Measurements from ENCODE around the gene LDLRAD1. TPM values are rescaled to one million over a fixed set of nuclear protein-coding genes. Genes with fewer than 3 reads are reported as not detected.

The LDLRAD1 gene
- total RNA-seq, 2 donors from 2014 or later: 0.55 to 3.3 TPM

DNA sequence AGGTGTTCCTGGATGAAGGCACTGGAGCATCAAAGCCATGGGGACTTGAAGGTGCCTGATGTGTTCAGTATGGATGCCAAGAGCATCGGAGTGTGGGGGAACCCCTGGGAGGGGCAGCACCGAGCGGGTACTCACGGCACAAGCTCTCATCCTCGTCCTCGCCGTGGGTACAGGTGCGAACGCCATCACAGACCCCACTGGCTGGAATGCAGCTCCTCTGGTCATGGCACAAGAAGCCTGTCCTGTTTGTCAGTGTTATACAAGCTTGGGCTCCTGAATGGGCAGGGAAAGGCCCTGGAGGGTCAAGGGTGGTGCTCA is 6.0 kb downstream of the LDLRAD1 start:
- no peaks in the 10 kb centered on the region for H3K9me3 ChIP-seq
- H3K27me3 ChIP-seq (replicated peaks; ENCODE audit: insufficient read depth): no peaks in the 10 kb centered on the region
- TF ChIP-seq POLR2AphosphoS5 (IDR thresholded peaks at IDR 0.05) (no peak), POLR2A (IDR thresholded peaks at IDR 0.05) (no peak)
- TF ChIP-seq, protein P1, sequence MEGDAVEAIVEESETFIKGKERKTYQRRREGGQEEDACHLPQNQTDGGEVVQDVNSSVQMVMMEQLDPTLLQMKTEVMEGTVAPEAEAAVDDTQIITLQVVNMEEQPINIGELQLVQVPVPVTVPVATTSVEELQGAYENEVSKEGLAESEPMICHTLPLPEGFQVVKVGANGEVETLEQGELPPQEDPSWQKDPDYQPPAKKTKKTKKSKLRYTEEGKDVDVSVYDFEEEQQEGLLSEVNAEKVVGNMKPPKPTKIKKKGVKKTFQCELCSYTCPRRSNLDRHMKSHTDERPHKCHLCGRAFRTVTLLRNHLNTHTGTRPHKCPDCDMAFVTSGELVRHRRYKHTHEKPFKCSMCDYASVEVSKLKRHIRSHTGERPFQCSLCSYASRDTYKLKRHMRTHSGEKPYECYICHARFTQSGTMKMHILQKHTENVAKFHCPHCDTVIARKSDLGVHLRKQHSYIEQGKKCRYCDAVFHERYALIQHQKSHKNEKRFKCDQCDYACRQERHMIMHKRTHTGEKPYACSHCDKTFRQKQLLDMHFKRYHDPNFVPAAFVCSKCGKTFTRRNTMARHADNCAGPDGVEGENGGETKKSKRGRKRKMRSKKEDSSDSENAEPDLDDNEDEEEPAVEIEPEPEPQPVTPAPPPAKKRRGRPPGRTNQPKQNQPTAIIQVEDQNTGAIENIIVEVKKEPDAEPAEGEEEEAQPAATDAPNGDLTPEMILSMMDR (IDR thresholded peaks at IDR 0.05): no peak
- peaks cover 7% of the 10 kb centered on the region for H3K4me1 ChIP-seq (replicated peaks)
- intact Hi-C loops (cut with DNase I): no loop called here
- no peaks in the 10 kb centered on the region for H3K36me3 ChIP-seq
- 86% methylated on average over 9 of the region's 9 CpGs for WGBS
- H3K27ac ChIP-seq: no peak overlapping the region
- no peak overlapping the region for H3K4me3 ChIP-seq
- DNase-seq (ENCODE audit: low spot score): no peak

DNA sequence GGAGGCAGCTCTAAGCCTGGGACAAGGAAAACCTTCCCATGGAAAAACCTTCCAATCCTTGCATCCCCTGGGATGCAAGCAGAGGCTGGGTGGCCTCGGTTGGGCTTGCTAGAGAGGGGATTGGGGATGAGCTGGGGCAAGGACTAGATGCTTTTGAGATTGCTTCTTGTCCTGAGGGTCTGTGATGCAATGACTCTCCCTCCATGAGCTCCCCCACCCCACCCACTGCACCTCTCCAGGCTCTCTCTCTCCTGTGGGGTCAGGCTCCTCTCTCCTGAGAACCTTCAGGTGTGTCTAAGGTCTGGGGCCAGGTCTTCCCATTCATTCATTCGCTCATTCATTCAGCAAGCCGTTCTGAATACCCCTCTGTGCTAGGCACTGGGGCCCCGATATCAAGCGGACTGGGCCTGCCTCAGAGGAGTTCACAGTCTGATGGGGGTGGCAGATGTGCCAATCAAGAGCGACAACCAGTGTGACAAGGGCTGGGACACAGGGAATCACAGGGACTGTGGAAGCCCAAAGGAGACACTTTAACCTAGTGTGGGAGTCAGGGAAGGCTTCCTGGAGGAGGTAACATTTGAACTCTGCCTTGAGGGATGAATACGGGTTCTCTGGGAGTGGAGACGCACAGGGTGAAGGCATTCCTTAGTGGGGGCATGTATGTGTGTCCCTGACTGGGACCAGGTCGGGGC is 6.5 kb downstream of the LDLRAD1 start:
- Histone ChIP-seq H3K9me3 (no peaks in the 10 kb centered on the region), H3K36me3 (no peaks in the 10 kb centered on the region), H3K27ac (no peak overlapping the region), H3K4me1 (replicated peaks) (peaks cover 7% of the 10 kb centered on the region), H3K27me3 (replicated peaks; ENCODE audit: insufficient read depth) (no peaks in the 10 kb centered on the region), H3K4me3 (no peak overlapping the region)
- 86% methylated on average over 9 of the region's 9 CpGs for WGBS
- DNase-seq (ENCODE audit: low spot score): no peak
- TF ChIP-seq POLR2A (IDR thresholded peaks at IDR 0.05) (no peak), POLR2AphosphoS5 (IDR thresholded peaks at IDR 0.05) (no peak)
- TF ChIP-seq, protein P1 (IDR thresholded peaks at IDR 0.05): no peak
- intact Hi-C loops (cut with DNase I): no loop called here

DNA sequence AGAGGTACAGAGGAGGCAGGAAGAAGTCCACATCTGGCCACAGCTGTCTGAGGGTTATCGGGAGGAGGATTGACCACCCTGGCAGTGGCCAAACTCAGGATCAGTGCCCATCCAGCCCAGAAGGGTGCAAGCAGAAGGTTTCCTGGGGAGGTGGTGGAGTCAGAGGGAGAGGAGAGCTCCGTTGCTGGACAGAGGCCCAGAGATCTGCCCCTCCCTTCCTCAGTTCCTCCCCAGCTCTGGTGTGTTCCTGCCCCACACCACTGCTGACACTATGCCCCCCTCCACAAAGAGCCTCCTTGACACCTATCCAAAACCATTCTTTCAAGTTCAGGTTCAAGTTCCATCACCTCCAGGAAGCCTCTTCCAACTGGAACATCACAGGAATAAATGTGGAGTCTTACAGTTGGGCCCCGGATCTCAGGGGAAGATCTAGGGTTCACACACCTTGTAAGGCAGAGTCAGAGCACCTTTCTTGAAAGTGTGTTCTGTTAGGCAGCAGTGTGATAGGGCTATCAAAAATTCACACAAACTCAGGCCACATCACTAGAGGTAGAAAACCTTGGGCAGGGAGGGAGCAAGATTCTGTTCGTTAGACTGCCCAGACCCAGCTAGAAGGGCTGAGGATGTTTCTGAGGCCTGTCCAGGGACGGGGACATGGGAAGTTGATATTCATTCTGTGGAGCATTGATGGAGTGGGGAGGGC is 7.4 kb downstream of the LDLRAD1 start:
- intact Hi-C loops (cut with DNase I): no loop called here
- H3K36me3 ChIP-seq: no peaks in the 10 kb centered on the region
- no peaks in the 10 kb centered on the region for H3K4me1 ChIP-seq (replicated peaks)
- H3K27ac ChIP-seq: no peak overlapping the region
- no peak for DNase-seq (ENCODE audit: low spot score)
- no peaks in the 10 kb centered on the region for H3K27me3 ChIP-seq (replicated peaks; ENCODE audit: insufficient read depth)
- TF ChIP-seq POLR2AphosphoS5 (IDR thresholded peaks at IDR 0.05): no peak
- no peak for TF ChIP-seq POLR2A (IDR thresholded peaks at IDR 0.05)
- TF ChIP-seq, protein P1 (IDR thresholded peaks at IDR 0.05): no peak
- H3K4me3 ChIP-seq: no peak overlapping the region
- WGBS: 83% methylated on average over 5 of the region's 5 CpGs
- no peaks in the 10 kb centered on the region for H3K9me3 ChIP-seq

DNA sequence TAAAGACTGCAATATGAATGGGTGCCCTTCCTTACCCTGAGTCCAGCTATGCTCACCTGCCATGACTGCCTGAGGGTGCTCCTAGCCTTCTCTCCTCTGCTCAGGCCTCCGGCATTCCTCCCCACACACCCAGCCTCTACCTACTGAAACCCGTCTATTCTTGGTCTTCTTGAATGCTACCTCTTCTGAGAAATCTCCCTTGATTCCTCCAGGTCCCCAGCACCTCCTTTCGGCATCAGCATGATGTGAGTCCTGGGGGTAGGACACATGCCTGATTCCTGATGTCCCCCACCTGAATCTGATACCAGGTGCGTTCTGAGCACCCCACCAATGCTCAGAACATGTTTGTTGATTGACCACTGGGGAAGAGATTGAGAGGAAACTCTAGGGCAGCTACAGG is 8.6 kb downstream of the LDLRAD1 start:
- no peak for DNase-seq (ENCODE audit: low spot score)
- Histone ChIP-seq H3K9me3 (no peaks in the 10 kb centered on the region), H3K4me1 (replicated peaks) (no peaks in the 10 kb centered on the region), H3K4me3 (no peak overlapping the region), H3K27ac (no peak overlapping the region), H3K27me3 (replicated peaks; ENCODE audit: insufficient read depth) (no peaks in the 10 kb centered on the region), H3K36me3 (no peaks in the 10 kb centered on the region)
- intact Hi-C loops (cut with DNase I): no loop called here
- no peak for TF ChIP-seq POLR2A (IDR thresholded peaks at IDR 0.05)
- TF ChIP-seq POLR2AphosphoS5 (IDR thresholded peaks at IDR 0.05): no peak
- TF ChIP-seq, protein P1 (IDR thresholded peaks at IDR 0.05): no peak
- WGBS: 90% methylated on average over 4 of the region's 4 CpGs

DNA sequence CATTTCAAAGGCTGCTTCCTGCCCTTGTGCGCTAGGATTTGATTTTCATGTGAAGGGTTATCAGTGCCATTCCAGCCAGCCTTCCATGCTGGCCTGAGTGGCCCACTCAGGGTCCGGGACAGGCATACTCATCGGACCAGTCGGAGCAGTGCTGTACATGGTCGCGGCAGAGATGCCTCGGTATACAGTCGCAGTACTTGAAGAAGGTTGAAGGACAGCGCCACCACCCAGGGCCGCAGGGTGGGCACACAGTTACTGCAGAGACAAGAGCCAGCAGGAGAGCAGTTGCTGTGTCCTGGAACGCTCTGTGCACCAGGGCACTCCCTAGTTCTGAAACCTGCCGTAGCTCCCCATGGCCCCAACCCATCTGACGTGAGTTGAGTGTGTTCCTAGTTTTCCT is 9.1 kb downstream of the LDLRAD1 start:
- 72% methylated on average over 13 of the region's 13 CpGs for WGBS
- intact Hi-C loops (cut with DNase I): no loop called here
- Histone ChIP-seq H3K4me3 (no peak overlapping the region), H3K27me3 (replicated peaks; ENCODE audit: insufficient read depth) (no peaks in the 10 kb centered on the region), H3K27ac (no peak overlapping the region), H3K9me3 (no peaks in the 10 kb centered on the region), H3K4me1 (replicated peaks) (no peaks in the 10 kb centered on the region), H3K36me3 (no peaks in the 10 kb centered on the region)
- TF ChIP-seq POLR2A (IDR thresholded peaks at IDR 0.05) (no peak), POLR2AphosphoS5 (IDR thresholded peaks at IDR 0.05) (no peak)
- TF ChIP-seq, protein P1 (IDR thresholded peaks at IDR 0.05): no peak
- no peak for DNase-seq (ENCODE audit: low spot score)
